Left renal cortex interstitium (tissue), 4 donors: Measurements from ENCODE around the gene ZNF90. TPM values are rescaled to one million over a fixed set of nuclear protein-coding genes. Genes with fewer than 3 reads are reported as not detected.
"Not testable (repeated sequence)": the region's sequence is repeated elsewhere in the genome, so short reads cannot be mapped to it uniquely, and the experiment has no call there.

Experiments
- DNase-seq, 4 donors: peaks; one replicate each; pipeline ENCODE4 v3.0.0-alpha.2; 2013; ENCODE audit warnings: low read depth in 4 of 4, low spot score in 2 of 4, missing footprints in 1 of 4
- polyA plus RNA-seq, 4 donors: library from polyadenylated mRNA; unstranded; fragments of 120-200 nt; gene quantifications; one replicate each; pipeline ENCODE4 v1.2.1, GENCODE V29; 2013; ENCODE audit not compliant: insufficient read length in 4 of 4

Gene ZNF90
- 10 to 100 TPM in 3 of 4 donors, 1 to 10 TPM in 1; 9.4 to 24.0 (median 15.1) TPM for polyA plus RNA-seq

DNA sequence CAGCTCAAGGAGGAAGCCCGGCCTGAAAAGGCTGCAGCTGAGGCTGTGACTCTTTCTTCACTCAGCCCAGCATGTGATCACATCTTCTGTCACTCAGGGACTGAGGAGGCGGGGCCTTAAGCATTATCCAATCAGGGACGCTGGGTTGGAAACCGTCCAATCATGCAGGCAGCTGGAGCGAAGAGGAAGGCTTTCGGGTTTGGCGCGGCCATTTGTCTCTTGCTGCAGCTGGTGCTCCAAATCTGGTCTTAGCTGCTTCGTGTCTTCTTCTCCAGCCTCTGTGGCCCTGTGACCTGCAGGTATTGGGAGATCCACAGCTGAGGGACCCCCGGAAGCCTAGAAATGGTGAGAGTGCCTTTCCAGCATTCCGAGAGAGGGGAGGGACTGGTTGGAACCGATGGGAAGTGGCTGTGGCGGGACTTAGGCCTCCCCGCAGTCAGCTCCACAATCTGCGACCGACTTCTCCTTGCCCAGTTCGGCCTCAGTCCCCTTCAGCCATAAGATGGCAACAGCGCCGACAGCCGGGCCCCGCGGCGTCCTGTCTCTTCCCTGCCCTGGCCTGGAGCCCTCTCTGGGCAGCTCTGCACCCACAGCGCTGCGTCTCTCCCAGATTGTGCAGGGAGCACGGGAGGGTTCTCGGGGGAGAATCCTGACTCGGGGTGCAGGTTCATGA lies at the start of gene ZNF90:
TSS of gene ZNF90 (plus strand) at position 210 of the 673 bp plus-strand sequence. CDS start at position 343, 133 bp downstream.
- peak; percentile 88 to 99 (median 93) for DNase-seq

DNA sequence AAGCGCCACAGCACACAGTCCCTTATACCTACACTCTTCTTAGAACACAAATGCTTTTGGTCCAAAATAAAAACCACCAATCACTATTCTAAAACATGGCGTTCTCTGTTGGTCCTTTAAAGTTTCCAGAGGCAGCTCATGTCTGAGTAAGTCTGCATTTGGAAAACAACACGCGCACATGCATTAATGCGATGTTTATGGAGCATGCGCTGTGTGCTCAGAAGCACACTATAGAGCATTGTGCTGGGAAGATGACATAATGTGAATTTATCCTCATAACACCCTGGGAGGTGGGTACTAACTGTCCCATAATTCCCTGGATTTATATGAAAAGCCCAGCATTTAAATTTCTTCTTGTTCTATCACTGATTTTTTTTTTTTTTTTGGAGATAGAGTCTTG lies 49.2 kb upstream of the ZNF90 start:
- no peak for DNase-seq

DNA sequence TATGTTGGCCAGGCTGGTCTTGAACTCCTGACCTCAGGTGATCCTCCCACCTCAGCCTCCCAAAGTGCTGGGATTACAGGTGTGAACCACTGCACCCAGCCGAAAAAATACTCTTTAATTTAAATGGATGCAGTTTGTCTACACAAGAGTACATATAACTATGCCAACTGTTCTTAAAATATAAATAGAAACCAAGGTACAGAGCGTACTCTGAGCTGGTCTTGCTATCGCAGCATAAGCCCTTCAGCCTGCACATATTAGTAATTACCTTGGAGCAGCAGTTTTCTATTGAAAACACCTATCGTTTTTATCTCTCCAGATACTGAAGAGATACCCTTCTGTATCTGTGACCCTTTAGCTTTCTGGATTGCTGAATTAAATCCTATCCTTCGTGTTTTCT lies 41.9 kb upstream of the ZNF90 start:
- DNase-seq = no peak

DNA sequence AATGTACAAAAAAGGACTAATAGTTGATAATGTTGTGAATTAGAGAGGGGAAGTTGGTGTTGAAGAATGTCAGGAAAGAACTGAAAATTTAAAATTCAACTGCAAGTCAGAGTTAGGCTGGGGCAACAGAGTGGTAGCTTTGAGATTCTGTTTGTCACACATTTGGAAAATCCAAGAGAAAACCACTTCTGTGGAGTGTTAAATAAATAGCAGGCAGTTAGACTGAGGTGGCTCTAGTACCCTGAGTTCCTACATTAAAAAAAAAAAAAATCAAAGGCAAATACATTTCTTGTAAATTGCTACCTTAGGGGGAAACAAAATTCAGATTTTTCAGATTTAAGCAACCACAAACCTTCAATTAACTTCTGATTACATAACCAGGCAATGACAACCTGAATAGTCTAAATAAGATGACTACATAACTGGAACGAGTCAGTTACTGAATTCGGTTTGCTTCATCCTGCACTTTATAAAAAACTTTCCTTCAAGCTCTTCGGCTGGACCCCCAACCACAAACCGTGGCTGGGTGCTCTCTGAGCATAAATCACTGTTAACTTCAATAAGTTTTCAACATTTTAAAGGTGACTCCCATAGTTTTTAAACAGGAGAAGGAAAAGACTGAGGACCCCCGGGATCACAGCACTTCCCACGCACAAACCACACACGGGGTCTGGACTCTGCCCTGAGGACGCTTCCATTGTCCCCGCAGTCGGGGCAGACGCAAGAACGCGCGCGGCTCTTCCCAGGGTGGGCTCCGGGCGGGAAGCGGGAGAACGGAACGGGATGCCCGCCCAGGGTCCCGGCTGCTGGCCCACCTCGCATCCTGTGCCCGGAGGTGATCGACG lies 39.2 kb upstream of the ZNF90 start:
- DNase-seq = peak in 2 of 4 donors; percentile 17 to 43

DNA sequence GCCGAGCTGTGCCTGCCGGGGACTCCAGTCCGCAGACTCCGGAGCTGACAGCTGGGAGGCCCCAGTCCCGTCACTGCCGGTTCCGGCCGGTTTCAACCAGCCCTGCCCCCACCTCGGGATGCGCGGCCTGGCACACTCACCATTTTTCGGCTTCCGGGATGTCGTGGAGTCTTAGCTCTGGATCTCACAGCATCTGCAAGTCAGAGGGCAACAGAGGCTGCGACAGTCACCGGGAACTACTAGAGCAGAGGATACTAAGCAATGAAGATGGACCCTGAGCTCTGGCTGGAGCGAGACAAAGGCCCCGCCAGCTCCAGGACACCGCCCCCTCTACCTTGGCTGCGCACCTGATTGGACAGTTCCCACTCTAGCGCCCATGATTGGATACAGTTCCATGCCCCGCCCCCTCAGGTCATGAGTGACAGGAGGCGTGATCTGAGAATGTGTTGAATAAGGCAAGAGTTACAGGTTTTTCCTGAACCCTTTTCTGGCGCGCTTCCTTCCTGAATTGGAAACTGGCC lies 38.5 kb upstream of the ZNF90 start, which contains the start of gene ZNF682:
TSS of gene ZNF682 (minus strand) at position 303 of the 521 bp plus-strand sequence. CDS start at position 143, 160 bp downstream.
- DNase-seq = peak; percentile 93 to 98 (median 96)

DNA sequence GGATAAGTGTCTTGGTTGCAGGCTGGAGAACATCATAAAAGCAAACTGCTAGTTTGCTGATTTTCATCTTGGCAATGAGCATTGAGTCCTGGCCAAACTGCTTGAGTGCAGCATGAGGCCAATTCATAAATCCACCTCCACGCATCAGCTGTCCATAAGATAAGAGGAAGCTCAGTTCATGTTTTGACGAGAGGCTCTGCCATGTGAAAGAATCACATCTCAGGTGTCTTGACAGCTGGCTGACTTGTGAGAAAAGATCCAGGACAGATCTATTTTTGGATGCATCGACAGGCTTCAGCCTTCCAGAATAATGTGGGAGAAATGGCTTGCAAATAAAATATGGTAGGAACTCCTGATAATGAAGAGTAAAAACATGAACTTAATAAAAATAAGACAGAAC lies 33.1 kb upstream of the ZNF90 start:
- DNase-seq = no peak

DNA sequence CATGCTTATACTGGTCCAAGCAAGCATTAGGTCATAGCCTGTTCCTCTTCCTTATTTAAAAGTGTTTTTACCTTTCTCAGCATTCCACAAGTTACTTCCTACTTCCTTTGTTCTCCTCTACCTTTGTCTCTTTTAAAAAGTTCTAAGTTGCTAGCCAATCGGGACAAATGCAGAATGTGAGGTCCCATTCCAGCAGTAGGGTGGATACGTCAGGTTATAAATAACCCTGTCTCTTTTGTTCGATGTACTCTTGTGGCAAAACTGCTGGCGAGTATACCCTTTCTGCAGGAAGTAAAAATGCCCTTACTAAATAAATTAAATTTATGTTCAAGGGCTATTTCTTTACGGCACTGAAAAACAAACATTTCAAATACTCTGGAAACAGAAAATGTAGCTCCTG lies 32.1 kb upstream of the ZNF90 start:
- not testable (repeated sequence) for DNase-seq

DNA sequence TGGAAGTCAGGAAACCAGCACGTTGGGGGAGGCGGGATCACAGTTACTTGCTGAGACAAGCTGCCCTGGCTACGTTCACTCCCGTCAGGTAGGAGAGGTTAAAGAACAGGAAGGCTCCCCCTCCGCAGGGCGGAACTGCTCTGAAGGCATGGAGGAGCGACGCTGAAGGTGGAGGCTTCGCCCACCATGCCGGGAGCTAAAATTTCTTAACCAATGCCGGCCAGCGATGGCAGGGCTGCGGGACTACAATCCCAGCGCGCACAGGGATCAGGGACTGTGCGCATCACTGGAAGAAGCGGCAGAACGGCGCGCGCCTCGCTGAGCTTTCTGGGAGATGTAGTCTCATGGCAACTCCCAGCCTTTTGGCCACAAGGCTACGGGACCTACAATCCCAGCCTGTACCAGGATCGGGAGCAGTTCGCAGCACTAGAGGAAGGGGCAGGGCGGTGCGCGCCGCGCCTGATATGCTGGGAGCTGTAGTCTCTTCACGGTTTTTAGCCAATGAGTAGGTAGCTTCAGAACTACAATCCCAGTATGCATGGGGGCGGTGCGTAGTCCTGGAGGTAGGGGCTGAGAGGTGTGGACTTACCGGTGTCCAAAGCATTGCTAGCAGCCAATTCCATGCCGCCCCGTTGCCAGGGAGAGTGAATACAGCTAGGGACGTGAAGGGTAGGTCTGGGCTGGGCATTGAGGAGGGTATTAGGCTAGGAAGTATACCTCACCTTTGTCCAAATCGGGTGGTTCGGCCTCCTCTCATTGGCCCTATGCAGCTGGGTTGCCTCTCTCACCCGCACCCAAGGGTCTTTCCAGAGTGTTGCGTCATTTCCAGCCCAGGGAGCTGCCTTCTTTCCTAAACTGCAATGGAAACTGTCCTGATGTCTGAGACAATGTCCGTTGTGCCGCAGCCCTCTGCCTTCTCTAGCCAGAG lies 25.7 kb upstream of the ZNF90 start:
- peak; percentile 78 to 96 (median 90) for DNase-seq

DNA sequence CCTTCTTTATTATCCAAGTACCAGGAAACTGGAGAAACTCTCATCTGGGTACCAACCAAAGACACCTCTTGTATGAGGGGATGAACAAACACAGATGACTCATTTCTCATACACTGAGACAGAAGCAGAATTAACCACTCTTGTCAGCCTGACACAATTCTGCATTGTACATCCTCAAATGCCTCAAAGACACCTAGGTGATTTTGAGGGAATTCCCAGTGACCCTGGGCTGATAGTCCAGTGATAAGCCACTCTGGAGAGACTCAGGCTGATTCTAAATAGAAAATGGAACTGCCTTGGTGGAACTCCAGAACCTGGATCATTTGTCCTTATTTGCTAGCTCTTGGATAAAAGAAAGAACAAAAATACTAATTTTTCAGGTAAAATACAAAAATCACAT lies 19.1 kb upstream of the ZNF90 start:
- DNase-seq = not testable (repeated sequence)

DNA sequence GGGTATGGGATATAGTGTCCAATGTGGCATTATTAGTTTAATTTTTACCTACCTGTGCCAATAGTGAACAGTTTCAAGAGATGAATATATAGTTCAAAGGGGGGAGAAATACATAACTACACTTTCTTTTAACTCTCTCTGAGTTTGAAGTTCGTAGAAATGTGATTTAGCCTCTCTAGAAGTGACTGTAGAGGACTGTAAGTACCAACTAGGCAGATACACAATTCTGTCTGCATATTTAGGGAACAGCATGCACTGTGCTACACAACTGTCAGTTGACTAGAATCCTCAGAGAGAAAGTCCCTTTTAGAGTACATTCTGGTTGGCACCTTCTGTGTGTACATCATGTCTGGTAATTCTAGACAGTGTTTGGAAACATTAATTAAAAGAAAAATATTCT lies 17.5 kb upstream of the ZNF90 start:
- DNase-seq = no peak

DNA sequence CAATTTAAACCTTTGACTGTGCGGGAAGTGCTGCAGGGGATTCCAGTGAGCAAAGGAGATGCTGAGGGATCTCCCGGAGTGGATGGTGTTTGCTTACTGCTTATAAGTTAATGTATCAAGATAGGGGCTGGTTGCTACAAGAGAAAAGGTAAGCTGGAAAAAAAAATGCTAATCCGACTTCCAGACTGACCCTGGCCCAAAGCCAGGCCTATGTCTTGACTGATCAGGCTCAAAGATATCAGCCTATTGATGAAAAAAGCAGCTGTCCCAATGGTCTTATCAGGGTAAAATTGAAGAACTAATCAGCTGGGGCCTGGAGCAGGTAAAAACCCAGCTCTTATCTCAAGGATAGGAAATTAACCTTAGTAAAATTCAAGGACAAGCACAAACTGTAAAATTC lies 10.9 kb upstream of the ZNF90 start:
- DNase-seq = no peak

DNA sequence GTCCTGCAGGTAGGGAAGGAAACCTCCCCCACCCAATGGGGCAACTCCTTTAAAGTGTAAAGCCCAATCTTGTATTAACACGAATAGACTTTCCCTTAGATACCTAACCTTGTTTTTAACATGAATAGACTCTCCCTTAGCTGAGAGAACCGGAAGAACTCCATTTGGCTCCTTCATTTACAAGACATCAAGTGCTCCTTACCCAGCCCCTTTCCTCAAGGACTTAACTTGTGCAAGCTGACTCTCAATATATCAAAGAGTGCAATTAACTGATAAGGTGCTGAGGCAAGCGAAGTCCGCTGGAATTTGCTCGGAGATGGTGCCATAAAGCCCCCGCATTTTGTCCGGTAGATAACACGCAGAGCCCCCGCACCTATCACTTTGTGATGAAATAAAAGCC lies 9.9 kb upstream of the ZNF90 start:
- DNase-seq = no peak

DNA sequence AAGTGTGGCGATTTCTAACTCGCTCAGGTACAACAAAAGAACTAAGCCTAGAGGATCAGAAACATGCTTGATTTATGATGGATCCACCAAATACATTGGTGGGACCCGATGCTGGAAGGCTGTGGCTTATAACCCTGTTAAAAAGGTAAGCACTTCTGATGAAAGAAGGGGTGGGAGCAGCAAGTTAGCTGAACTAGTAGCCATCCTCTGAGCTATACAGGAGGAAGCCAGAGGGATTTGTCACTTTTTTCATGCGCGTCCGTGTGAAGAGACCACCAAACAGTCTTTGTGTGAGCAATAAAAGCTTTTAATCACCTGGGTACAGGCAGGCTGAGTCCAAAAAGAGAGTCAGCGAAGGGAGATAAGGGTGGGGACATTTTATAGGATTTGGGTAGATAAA lies 9.2 kb upstream of the ZNF90 start:
- DNase-seq = not testable (repeated sequence)

DNA sequence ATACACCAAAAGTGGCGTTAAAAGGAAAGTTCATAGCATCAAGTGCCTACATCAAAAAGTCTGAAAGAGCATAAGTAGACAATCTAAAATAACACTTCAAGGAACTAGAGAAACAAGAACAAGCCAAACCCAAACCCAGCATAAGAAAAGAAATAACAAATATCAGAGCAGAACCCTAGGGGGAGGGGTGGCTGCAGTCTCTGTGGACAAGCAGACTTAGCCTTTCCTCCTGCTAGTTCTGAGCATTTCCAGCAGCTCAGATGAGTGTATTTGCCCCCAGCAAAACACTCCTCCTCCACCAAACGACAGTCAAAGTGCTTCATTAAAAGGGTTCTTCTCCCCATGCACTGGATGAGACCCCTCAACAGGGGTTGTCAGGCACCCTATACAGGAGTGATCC lies 7.1 kb upstream of the ZNF90 start:
- DNase-seq = no peak

DNA sequence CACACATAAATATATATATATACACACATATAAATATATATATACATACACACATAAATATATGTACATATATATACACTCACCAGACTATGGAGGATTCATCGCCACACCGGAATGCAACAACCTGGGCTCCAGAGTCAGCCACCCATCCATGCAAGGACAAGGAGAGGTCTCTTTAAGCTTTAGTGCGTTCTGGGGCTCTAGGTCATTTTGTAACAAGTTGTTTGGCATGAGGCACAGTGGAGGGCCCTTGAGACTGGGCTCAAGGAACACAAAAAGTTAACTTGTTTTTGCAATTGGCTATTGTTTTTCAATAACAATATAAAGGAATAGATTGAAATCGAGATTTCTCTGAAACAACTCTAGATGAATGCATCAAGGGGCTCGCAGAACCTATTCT lies 4.9 kb upstream of the ZNF90 start:
- DNase-seq = no peak

DNA sequence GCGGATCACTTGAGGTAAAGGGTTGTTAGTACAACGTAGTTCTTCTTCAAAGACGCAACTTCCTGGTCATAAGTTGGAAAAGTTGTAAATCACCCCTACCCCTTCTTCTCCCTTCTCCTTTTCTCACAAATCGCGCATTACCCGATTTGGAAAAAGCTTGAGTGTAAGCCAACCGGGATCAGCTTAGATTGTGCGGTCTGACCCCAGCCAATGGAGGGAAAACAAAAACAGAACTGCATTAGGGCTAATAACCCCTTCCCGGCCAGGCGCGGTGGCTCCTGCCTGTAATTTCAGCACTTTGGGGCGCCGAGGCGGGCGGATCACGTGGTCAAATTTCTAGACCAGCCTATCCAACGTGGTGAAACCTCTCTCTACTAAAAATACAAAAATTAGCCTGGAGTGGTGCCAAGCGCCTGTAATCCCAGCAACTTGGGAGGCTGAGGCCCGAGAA lies 806 bp downstream of the ZNF90 start:
- peak in 2 of 4 donors; percentile 31 to 39 for DNase-seq

DNA sequence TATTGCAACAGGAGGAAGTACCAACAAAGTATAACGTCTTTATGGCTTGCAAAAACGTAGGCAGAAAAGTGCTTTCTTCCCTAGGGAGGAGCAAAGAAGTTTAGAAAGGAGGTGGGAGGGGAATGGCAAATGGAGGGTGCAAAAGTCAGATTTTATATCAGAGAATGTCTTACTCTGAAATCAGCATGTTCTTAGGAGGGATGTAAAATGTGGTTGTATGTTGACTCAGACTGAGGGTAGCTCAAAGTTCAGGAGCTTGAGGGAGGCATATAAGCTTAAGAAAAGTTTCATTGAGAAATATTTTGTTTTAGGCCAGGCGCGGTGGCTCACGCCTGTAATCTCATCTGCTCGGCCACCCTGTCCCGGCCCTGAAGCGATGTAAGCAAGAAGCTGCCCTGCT lies 1.7 kb downstream of the ZNF90 start:
- no peak for DNase-seq

DNA sequence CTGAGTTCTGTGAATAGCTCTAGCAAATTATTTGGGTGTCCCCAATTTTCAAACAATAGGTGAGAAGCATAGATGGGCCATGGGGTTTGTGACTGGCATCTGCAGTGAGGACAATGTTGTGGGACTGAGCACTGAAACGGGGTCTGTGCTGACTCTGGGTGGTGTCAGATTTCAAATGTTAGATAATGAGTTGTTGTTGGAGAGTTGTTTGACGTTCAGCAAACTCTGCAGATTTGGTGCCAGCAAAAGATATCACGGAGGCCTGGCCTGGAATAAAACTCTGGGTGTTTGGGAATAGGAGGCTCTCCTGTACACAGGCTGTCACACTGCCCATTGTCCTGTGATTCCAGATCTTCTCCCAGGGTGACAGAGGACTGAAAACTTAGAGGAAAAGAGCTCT lies 2.9 kb downstream of the ZNF90 start:
- no peak for DNase-seq

DNA sequence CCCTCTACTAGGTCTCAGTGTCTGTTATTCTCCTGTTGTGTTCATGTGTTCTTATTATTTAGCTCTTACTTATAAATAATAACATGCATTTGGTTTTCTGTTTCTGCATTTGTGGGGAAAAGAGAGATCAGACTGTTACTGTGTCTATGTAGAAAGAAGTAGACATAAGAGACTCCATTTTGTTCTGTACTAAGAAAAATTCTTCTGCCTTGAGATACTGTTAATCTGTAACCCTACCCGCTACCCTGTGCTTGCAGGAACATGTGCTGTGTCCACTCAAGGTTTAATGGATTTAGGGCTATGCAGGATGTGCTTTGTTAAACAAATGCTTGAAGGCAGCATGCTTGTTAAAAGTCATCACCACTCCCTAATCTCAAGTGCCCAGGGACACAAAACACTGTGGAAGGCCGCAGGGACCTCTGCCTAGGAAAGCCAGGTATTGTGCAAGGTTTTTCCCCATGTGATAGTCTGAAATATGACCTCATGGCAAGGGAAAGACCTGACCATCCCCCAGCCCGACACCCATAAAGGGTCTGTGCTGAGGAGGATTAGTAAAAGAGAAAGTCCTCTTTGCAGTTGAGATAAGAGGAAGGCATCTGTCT lies 4.5 kb downstream of the ZNF90 start:
- not testable (repeated sequence) for DNase-seq

DNA sequence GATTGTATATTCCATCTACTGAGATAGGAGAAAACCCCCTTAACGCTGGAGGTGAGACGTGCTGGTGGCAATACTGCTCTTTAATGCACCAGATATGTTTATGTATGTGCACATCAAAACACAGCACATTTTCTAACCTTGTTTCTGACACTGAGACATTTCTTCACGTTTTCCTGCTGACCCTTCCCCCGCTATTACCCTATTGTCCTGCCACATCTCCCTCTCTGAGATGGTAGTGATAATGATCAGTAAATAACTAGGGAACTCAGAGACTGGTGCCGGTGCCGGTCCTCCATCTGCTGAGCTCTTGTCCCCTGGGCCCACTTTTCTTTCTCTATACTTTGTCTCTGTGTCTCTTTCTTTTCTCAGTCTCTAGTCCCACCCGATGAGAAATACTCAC lies 5.1 kb downstream of the ZNF90 start:
- DNase-seq = not testable (repeated sequence)
